ENCODE data around the gene ACTA2. TPM values are rescaled to one million over a fixed set of nuclear protein-coding genes. Genes with fewer than 3 reads are reported as not detected.
A peak's percentile ranks its signal among the peaks of the same experiment; 100 is the strongest.

ACTA2 gene
- total RNA-seq, 4 donors from 2014 or later = 5,887 to 9,086 (median 7,887) TPM

GRCh38 chr10:88895250-88895649 lies 57.3 kb downstream of the ACTA2 start:
- Histone ChIP-seq H3K4me1 (peaks cover 0 to 27% (median 3%) of the 10 kb centered on the region in 3 donors), H3K27me3 (no peaks in the 10 kb centered on the region), H3K9me3 (no peaks in the 10 kb centered on the region), H3K4me3 (no peak overlapping the region), H3K27ac (no peak overlapping the region), H3K36me3 (no peaks in the 10 kb centered on the region)
- ATAC-seq = no peak
- TF ChIP-seq POLR2AphosphoS5 (IDR thresholded peaks at IDR 0.05) (no peak), EP300 (IDR thresholded peaks at IDR 0.05) (no peak), POLR2A (IDR thresholded peaks at IDR 0.05) (no peak)
- TF ChIP-seq, protein P1, sequence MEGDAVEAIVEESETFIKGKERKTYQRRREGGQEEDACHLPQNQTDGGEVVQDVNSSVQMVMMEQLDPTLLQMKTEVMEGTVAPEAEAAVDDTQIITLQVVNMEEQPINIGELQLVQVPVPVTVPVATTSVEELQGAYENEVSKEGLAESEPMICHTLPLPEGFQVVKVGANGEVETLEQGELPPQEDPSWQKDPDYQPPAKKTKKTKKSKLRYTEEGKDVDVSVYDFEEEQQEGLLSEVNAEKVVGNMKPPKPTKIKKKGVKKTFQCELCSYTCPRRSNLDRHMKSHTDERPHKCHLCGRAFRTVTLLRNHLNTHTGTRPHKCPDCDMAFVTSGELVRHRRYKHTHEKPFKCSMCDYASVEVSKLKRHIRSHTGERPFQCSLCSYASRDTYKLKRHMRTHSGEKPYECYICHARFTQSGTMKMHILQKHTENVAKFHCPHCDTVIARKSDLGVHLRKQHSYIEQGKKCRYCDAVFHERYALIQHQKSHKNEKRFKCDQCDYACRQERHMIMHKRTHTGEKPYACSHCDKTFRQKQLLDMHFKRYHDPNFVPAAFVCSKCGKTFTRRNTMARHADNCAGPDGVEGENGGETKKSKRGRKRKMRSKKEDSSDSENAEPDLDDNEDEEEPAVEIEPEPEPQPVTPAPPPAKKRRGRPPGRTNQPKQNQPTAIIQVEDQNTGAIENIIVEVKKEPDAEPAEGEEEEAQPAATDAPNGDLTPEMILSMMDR (IDR thresholded peaks at IDR 0.05) = no peak
- 82 to 83% methylated on average over 1 of the region's 1 CpG for WGBS, 2 donors (ENCODE audit: low coverage in 1 of 2)

GRCh38 chr10:88893611-88894010 lies 59.0 kb downstream of the ACTA2 start:
- Histone ChIP-seq H3K4me1 (peaks cover 0 to 20% (median 3%) of the 10 kb centered on the region in 3 donors), H3K9me3 (no peaks in the 10 kb centered on the region), H3K27ac (peak overlapping the region in 2 of 4 donors; percentile 11 to 56), H3K36me3 (no peaks in the 10 kb centered on the region), H3K4me3 (no peak overlapping the region), H3K27me3 (no peaks in the 10 kb centered on the region)
- TF ChIP-seq POLR2AphosphoS5 (IDR thresholded peaks at IDR 0.05) (peak; percentile 31), POLR2A (IDR thresholded peaks at IDR 0.05) (no peak)
- TF ChIP-seq, protein P1 (IDR thresholded peaks at IDR 0.05) = no peak
- peak; percentile 73 for ATAC-seq
- WGBS, 2 donors (ENCODE audit: low coverage in 1 of 2) = 53 to 100% methylated on average over 1 to 3 of the region's 3 CpGs

GRCh38 chr10:88892222-88892967 lies 60.2 kb downstream of the ACTA2 start:
- no peak for ATAC-seq
- Histone ChIP-seq H3K9me3 (no peaks in the 10 kb centered on the region), H3K36me3 (no peaks in the 10 kb centered on the region), H3K4me1 (peaks cover 0 to 18% (median 0%) of the 10 kb centered on the region in 3 donors), H3K4me3 (no peak overlapping the region), H3K27ac (peak overlapping the region in 3 of 4 donors; percentile 2 to 30 (median 6)), H3K27me3 (no peaks in the 10 kb centered on the region)
- TF ChIP-seq, protein P1 (IDR thresholded peaks at IDR 0.05) = no peak
- TF ChIP-seq POLR2A (IDR thresholded peaks at IDR 0.05) (no peak), EP300 (IDR thresholded peaks at IDR 0.05) (no peak), POLR2AphosphoS5 (IDR thresholded peaks at IDR 0.05) (no peak)
- WGBS, 2 donors (ENCODE audit: low coverage in 1 of 2) = no CpG with 5 or more reads among the region's 2 CpGs

GRCh38 chr10:88890681-88891381 lies 61.7 kb downstream of the ACTA2 start:
- WGBS, 2 donors (ENCODE audit: low coverage in 1 of 2) = 83 to 86% methylated on average over 2 to 4 of the region's 4 CpGs
- Histone ChIP-seq H3K27me3 (no peaks in the 10 kb centered on the region), H3K9me3 (no peaks in the 10 kb centered on the region), H3K36me3 (no peaks in the 10 kb centered on the region), H3K4me1 (peaks cover 0 to 5% (median 0%) of the 10 kb centered on the region in 3 donors), H3K27ac (no peak overlapping the region), H3K4me3 (no peak overlapping the region)
- TF ChIP-seq, protein P1 (IDR thresholded peaks at IDR 0.05) = no peak
- TF ChIP-seq POLR2AphosphoS5 (IDR thresholded peaks at IDR 0.05) = no peak
- no peak for TF ChIP-seq POLR2A (IDR thresholded peaks at IDR 0.05)
- no peak for TF ChIP-seq EP300 (IDR thresholded peaks at IDR 0.05)
- no peak for ATAC-seq
